DMS153 (cell line): Measurements from ENCODE around the gene C2orf92.
A peak's percentile ranks its signal among the peaks of the same experiment; 100 is the strongest.
"Not testable (repeated sequence)": the region's sequence is repeated elsewhere in the genome, so short reads cannot be mapped to it uniquely, and the experiment has no call there.

Experiments used
- DNase-seq: peaks from one replicate; lab custom pipeline; 2025; lab: John Stamatoyannopoulos, UW

C2orf92 gene

DNA sequence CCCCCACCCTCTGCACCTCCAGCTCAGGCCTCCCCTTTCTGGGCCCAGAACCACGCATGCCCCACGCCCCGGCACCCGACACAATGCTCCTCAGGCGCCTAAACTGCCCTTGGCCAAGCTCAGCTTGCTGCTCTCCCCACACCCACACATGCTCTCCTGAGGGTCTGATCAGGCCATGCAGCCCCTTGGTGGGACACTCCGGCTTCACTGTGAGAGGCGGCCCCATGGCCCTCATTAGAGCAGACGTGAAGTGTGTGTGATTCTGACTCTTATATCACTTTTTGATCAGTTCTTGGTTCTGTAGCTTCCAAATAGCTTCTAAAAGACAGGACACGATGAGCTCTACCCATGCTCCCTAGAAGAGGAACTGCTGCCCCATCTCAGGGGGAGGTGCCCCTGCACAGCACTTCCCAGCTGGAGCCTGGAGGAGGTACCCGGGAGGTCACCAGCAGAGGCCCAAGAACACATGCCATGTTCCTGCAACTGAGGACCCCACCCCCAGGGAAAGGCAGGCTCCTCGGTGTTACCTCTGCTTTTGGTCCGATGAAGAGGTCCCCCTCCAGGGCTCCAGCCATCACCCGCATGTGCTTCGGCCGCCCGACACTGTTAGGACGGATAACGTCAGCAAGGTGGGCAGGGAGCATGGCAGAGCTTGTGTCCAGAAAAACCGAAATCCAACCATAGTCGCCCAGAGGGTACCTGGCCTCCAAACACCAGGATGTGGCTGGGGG is 9.3 kb upstream of the C2orf92 start:
- no peak for DNase-seq

DNA sequence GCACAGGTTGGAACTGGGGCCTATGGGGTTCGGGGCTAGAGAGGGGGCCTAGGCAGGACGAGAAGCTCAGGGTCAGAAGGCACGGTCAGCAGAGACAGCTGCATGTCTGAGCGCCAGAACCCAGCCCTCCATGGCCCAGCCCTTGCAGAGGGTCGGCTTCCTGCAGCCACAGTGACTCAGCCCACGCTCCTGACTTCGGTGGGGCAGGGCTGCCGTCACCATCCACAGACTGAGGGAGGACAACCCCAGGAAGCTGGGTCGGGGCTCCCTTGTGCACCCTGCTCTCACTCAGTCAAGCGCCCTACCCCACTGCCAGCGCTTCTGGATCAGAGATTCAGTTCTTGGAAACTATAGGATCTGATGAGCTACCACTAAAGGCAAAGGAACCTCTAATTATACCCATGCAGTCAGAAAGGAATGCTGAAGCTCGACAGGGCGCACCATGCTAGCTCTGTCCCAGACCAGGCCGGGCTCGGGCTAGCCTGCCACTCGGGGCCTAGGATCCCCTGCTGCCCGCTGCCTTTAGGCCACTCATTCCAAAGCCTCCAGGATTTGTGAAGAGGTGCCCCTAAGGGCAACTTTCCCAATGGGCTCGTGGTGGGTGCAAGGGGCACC is 8.6 kb upstream of the C2orf92 start:
- DNase-seq = no peak

GRCh38 chr2:97661927-97662326 is 7.6 kb upstream of the C2orf92 start:
- no peak for DNase-seq

GRCh38 chr2:97662386-97662894 is 7.1 kb upstream of the C2orf92 start:
- DNase-seq = no peak

DNA sequence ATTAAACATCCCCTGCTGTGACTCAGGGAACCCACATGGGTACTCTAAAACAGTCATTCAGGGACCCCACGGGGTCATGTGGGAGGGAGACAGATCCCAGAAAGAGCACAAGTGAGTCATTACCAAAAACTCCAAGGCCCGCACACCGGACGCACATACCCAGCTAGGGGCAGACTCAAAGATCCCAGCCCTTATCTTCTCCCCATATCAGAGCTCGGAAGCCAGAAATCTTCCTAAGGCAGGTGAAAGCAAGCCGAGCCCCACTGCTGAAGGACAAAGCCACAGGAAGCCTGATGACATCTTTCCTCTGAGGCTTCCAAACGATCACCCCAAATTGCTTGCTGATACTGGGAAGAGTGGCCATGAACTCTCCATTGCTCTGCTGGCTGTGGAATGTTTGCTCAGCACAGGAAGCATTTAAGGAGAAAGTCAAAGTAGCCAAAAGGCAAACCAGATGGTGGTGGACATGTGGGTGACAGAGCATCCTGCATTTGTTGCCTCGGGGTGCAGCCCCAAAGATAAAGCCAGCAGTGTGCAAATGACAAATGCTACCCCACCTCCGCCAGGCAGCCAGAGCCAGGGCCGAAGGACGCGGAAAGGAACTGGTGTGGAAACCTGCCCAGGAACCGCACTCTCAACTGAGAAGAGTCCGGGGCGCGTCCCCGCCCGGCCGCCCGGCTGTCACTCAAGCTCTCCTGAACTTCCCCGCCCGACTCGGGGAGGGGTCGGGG is 6.5 kb upstream of the C2orf92 start:
- peak; percentile 3 for DNase-seq

DNA sequence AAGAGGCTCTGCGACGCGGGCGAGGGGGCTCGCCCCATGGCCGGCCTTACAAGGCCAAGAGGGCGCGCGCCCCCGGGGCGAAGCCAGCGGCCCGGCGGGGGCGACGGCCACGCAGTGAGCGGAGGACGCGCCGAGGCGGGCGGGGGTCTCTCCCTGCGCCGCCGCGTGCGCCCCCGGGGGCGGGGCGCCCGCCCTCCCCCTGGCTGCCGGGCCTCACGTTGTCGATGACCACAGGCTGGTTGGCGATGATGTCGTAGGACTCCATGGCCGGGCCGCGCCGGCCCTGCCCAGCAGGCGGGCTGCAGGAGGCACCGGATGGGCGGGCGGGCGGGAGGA is 5.9 kb upstream of the C2orf92 start:
- DNase-seq = no peak

GRCh38 chr2:97663962-97664635 is 5.4 kb upstream of the C2orf92 start, which contains the start of gene ACTR1B:
Gene ACTR1B, minus strand, starts transcription at chr2:97664044. Its CDS starts 154 bp downstream, at chr2:97663890.
- peak; percentile 98 for DNase-seq

DNA sequence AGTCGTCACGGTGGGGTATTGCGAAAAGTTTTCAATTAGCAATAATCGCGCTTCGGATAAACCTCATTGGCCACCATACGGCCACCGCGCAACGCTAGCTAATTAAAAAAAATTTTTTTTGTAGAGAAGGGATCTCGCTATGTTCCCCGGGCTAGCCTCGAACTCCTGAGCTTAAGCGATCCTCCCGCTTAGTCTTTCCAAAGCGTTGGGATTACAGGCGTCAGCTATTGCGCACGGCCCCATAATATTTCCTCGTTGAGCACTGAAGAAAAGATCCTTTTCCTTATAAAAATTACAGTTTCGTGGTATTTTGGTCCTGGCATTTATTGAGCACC is 4.9 kb upstream of the C2orf92 start:
- no peak for DNase-seq

GRCh38 chr2:97670471-97670870 is 958 bp downstream of the C2orf92 start:
- no peak for DNase-seq

GRCh38 chr2:97671526-97671925 is 2.0 kb downstream of the C2orf92 start:
- no peak for DNase-seq

DNA sequence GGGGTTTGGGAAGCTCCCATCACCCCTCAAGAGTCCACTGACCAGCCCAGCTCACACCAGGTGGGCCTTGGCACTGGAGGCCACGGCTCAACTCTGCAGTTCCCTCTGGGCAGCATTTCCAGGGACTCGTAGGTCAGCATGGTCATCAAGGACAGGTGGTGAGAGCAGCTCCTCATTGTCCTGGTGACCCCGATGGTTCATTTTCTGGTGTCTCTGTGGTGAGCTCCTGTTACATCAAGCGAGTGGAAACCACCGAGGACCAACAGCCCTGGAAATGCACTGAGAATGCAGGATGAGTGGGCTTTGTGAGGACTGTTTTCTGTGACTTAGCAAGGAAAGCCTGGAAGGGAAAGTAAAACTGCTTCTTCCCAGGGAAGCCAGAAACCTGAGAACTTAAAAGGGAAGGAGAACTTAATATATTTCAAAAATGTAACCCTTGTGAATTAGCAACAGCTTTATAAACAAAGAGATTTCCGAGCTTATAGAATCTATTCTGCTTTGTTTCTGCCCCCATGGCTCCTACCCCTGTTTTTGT is 3.2 kb downstream of the C2orf92 start:
- DNase-seq = not testable (repeated sequence)

- DNase-seq = no peak
These were observed 3.8 kb downstream of the C2orf92 start for GRCh38 chr2:97673182-97673914.

DNA sequence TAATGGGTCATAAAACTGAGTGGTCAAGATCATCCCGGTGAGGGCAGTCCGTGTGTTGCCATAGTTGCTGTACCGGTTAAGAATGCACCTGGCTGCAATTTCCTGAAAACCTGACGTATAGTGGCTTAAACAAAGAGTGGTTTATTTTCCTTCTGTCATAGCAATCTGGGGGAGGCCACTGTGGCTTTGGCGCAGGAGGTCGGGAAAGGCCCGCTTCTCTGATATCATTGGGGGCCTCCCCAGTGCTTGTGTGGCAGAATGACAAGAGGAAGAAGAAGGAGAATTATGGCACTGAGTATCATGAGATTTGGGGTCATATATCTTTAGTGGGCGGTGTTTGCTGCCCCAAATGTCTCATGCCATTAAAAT is 4.4 kb downstream of the C2orf92 start:
- DNase-seq = peak; percentile 27

DNA sequence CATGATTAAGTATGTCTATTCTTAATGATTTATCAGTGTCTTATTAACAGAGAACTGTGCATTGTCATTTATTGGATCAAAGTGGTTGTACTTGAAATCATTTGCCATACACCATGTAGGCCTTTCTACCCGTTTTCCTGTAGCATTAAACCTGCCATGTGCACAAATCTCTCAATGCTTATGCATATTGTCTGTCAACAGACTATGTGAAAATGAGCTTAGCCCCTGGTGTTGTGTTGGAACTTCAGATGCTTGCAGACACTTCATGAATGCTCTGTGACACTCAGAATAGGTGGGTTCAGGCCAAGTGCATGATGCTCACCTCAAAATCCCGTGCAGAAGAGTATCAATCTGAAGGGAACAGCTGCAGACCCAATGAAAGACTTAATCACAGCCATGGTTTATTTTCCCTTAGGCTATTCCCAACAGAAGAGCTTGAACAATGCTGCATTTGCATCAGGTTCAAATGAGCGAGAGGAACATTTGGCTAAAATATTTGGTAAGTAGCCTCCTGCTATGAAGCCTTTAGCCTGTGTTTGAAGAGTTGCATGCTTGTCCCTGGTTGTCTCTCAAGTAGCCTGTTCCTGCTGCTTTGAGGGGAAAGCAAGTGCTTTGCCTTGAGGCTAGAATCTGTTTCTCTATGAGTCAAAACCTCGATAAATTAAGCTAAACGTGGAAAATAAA is 6.1 kb downstream of the C2orf92 start:
- DNase-seq = no peak

- DNase-seq = no peak
These were observed 7.1 kb downstream of the C2orf92 start for GRCh38 chr2:97676620-97677019.

DNA sequence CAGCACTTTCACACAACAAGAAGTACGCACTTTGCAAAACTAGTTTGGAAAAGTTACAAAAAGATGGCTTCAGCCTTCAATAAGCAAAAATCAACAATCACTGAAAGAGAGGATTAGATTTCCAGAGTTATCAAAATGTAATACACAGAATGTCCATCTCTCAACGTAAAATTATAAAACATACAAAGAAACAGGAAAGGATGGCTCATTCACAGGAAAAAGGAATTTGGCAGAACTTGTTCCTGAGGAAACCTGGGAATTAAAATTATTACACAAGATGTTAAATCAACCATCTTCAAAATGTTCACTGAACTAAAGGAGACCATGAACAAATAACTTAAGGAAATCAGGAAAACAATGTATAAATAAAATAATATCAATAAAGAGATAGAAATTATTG is 8.0 kb downstream of the C2orf92 start:
- no peak for DNase-seq

GRCh38 chr2:97678298-97678697 is 8.8 kb downstream of the C2orf92 start:
- no peak for DNase-seq

DNA sequence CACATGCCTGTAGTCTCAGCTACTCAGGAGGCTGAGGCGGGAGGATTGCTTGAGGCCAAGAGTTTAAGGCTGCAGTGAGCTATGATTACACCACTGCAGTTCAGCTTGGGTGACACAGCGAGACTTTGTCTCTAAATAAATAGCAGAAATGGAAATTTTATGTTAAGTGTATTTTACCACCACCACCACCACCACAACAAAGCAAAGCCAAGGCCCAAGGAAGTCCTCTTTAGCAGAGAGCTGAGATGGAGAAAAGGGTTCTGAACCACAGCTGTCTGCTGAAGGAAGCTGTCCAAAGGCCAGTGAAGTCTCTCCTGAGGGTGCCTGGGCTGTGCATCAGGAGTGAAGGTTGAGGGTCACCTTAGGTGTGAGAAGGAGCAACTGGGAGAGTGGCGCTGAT is 17.7 kb downstream of the C2orf92 start:
- not testable (repeated sequence) for DNase-seq

GRCh38 chr2:97688062-97688827 is 18.7 kb downstream of the C2orf92 start:
- no peak for DNase-seq

DNA sequence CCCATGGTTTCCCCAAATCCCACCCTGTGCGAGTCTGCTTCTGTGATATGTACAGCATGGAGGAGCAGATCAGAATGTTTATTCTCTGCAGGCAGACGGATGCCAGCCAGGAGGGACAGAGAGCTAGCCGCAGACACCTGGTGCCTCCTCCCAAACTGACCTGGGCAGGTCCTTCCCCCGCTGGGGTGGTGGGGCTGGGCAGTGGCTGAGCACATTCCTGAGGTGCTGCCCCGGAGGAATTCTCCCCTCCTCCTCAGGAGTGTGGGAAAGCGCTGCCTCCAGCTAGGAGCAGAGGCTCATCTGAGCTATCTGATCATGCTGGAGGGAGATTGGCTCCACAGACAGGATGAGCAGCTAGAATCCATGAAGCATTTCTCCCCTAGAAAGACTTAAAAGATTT is 21.7 kb downstream of the C2orf92 start:
- no peak for DNase-seq
